ENCODE measurements around the gene GAS7. TPM values are rescaled to one million over a fixed set of nuclear protein-coding genes. Genes with fewer than 3 reads are reported as not detected.

GAS7 gene
- total RNA-seq, 4 donors from 2014 or later: 62.6 to 122 (median 77.0) TPM

GRCh38 chr17:9982159-9982558 is 216.2 kb downstream of the GAS7 start:
- Histone ChIP-seq H3K27me3 (no peaks in the 10 kb centered on the region), H3K27ac (peak overlapping the region in 1 of 4 donors; percentile 14), H3K4me1 (peaks cover 0 to 13% (median 0%) of the 10 kb centered on the region in 3 donors), H3K9me3 (no peaks in the 10 kb centered on the region), H3K4me3 (no peak overlapping the region), H3K36me3 (peaks cover 0 to 8% of the 10 kb centered on the region in 2 donors)
- no peak for TF ChIP-seq POLR2AphosphoS5 (IDR thresholded peaks at IDR 0.05)
- TF ChIP-seq POLR2A (IDR thresholded peaks at IDR 0.05): no peak
- no peak for TF ChIP-seq EP300 (IDR thresholded peaks at IDR 0.05)
- TF ChIP-seq CTCF (IDR thresholded peaks at IDR 0.05): no peak
- WGBS, 2 donors (ENCODE audit: low coverage in 1 of 2): 100% methylated on average over 1 of the region's 3 CpGs; no CpG with 5 or more reads in 1 of the 2 donors
- no peak for ATAC-seq

GRCh38 chr17:9981344-9981915 is 217.0 kb downstream of the GAS7 start:
- 77 to 86% methylated on average over 1 of the region's 4 CpGs for WGBS, 2 donors (ENCODE audit: low coverage in 1 of 2)
- Histone ChIP-seq H3K4me1 (peaks cover 0 to 14% (median 5%) of the 10 kb centered on the region in 3 donors), H3K4me3 (no peak overlapping the region), H3K9me3 (no peaks in the 10 kb centered on the region), H3K27me3 (no peaks in the 10 kb centered on the region), H3K27ac (no peak overlapping the region), H3K36me3 (peaks cover 0 to 8% of the 10 kb centered on the region in 2 donors)
- TF ChIP-seq EP300 (IDR thresholded peaks at IDR 0.05) (no peak), POLR2AphosphoS5 (IDR thresholded peaks at IDR 0.05) (no peak), POLR2A (IDR thresholded peaks at IDR 0.05) (no peak), CTCF (IDR thresholded peaks at IDR 0.05) (no peak)
- no peak for ATAC-seq

GRCh38 chr17:9979463-9979995 is 218.9 kb downstream of the GAS7 start:
- no peak overlapping the region for H3K27ac ChIP-seq
- ATAC-seq: no peak

GRCh38 chr17:9977180-9977575 is 221.2 kb downstream of the GAS7 start:
- Histone ChIP-seq H3K9me3 (no peaks in the 10 kb centered on the region), H3K27me3 (no peaks in the 10 kb centered on the region), H3K27ac (no peak overlapping the region), H3K4me3 (no peak overlapping the region), H3K4me1 (peaks cover 0 to 41% (median 11%) of the 10 kb centered on the region in 3 donors), H3K36me3 (peaks cover 0 to 8% of the 10 kb centered on the region in 2 donors)
- peak; percentile 37 for ATAC-seq
- TF ChIP-seq POLR2A (IDR thresholded peaks at IDR 0.05) (no peak), CTCF (IDR thresholded peaks at IDR 0.05) (no peak), EP300 (IDR thresholded peaks at IDR 0.05) (no peak), POLR2AphosphoS5 (IDR thresholded peaks at IDR 0.05) (no peak)
- 29 to 36% methylated on average over 3 of the region's 3 CpGs for WGBS, 2 donors (ENCODE audit: low coverage in 1 of 2)

More at GRCh38 chr17:9979463-9979995, 218.9 kb downstream of the GAS7 start:
- Histone ChIP-seq H3K9me3 (no peaks in the 10 kb centered on the region), H3K27me3 (no peaks in the 10 kb centered on the region), H3K4me3 (no peak overlapping the region), H3K4me1 (peaks cover 0 to 26% (median 5%) of the 10 kb centered on the region in 3 donors), H3K36me3 (peaks cover 0 to 8% of the 10 kb centered on the region in 2 donors)
- TF ChIP-seq EP300 (IDR thresholded peaks at IDR 0.05) (no peak), CTCF (IDR thresholded peaks at IDR 0.05) (no peak), POLR2A (IDR thresholded peaks at IDR 0.05) (no peak), POLR2AphosphoS5 (IDR thresholded peaks at IDR 0.05) (no peak)
- WGBS, 2 donors (ENCODE audit: low coverage in 1 of 2): 89 to 98% methylated on average over 9 of the region's 13 CpGs

Data from gastroesophageal sphincter (tissue), 4 donors.